GM12878 (cell line): ENCODE data around the gene GTPBP4. TPM values are rescaled to one million over a fixed set of nuclear protein-coding genes. Genes with fewer than 3 reads are reported as not detected.

ENCODE experiments used
- BHLHE40 ChIP-seq, 2 experiments: fragments of 450-650 bp in 1 of 2; IDR thresholded peaks; 2 replicates each; pipeline ENCODE4 v1.6.1; 2011 to 2017; ENCODE audit warnings: low read depth in 2 of 2, borderline replicate concordance in 1 of 2, improper control_type of control experiment in 1 of 2, low read length in 1 of 2, mild to moderate bottlenecking in 1 of 2
- CBX5 ChIP-seq: sonication (generic); IDR thresholded peaks from 2 replicates; pipeline ENCODE4 v1.6.1; 2016; ENCODE audit warnings: low read depth, moderate library complexity, mild to moderate bottlenecking, inconsistent platforms
- CHD4 ChIP-seq: fragments of 200-600 bp; sonication (generic); IDR thresholded peaks from 2 replicates; pipeline ENCODE4 v1.6.1; 2016; ENCODE audit warnings: mild to moderate bottlenecking
- CREB1 ChIP-seq: IDR thresholded peaks from 2 replicates; pipeline ENCODE4 v1.6.1; 2012; ENCODE audit warnings: low read depth, mild to moderate bottlenecking, inconsistent platforms
- EP300 ChIP-seq, 2 experiments: fragments of 150-350 bp in 1 of 2; IDR thresholded peaks; 2 replicates each; pipeline ENCODE4 v1.6.1; 2011 to 2012; ENCODE audit warnings: low read depth in 2 of 2, low read length in 2 of 2, borderline replicate concordance in 1 of 2, improper control_type of control experiment in 1 of 2, inconsistent platforms in 1 of 2; ENCODE audit not compliant: control insufficient read depth in 1 of 2
- FOXM1 ChIP-seq: IDR thresholded peaks from 2 replicates; pipeline ENCODE4 v1.6.1; 2012; ENCODE audit warnings: low read depth, mild to moderate bottlenecking, inconsistent platforms, low read length, moderate library complexity
- GATAD2B ChIP-seq: fragments of 450-650 bp; conservative IDR thresholded peaks from 2 replicates; pipeline ENCODE4 v1.6.1; 2017; ENCODE audit warnings: low read depth, mild to moderate bottlenecking, moderate library complexity
- IKZF2 ChIP-seq, 2 experiments: fragments of 450-650 bp; IDR thresholded peaks; 2 replicates each; pipeline ENCODE4 v1.6.1; 2017; ENCODE audit warnings: mild to moderate bottlenecking in 2 of 2, moderate library complexity in 2 of 2
- IRF5 ChIP-seq: fragments of 450-650 bp; IDR thresholded peaks from 2 replicates; pipeline ENCODE4 v1.6.1; 2017; ENCODE audit warnings: borderline replicate concordance
- JUND ChIP-seq: IDR thresholded peaks from 2 replicates; pipeline ENCODE4 v1.6.1; 2012; ENCODE audit warnings: low read depth, mild to moderate bottlenecking, low read length, improper control_type of control experiment, moderate library complexity
- KAT2A ChIP-seq: conservative IDR thresholded peaks from 2 replicates; pipeline ENCODE4 v1.6.1; 2011; ENCODE audit warnings: low read depth, low read length; ENCODE audit not compliant: control insufficient read depth
- MEF2B ChIP-seq: fragments of 450-650 bp; IDR thresholded peaks from 2 replicates; pipeline ENCODE4 v1.6.1; 2018; ENCODE audit warnings: mild to moderate bottlenecking, moderate library complexity; ENCODE audit not compliant: partially characterized antibody, poor library complexity, severe bottlenecking
- NFXL1 ChIP-seq: fragments of 450-650 bp; IDR thresholded peaks from 2 replicates; pipeline ENCODE4 v1.6.1; 2017; ENCODE audit warnings: antibody characterized with exemption, mild to moderate bottlenecking, borderline replicate concordance
- NR2C2 ChIP-seq: IDR thresholded peaks from 2 replicates; pipeline ENCODE4 v1.6.1; 2011; ENCODE audit warnings: borderline replicate concordance, low read depth; ENCODE audit not compliant: control insufficient read depth, insufficient read length
- POU2F2 ChIP-seq: IDR thresholded peaks from 3 replicates; pipeline ENCODE4 v1.6.1; 2011; ENCODE audit warnings: low read depth, mild to moderate bottlenecking, low read length, borderline replicate concordance
- RELA ChIP-seq: fragments of 450-650 bp; IDR thresholded peaks from 2 replicates; pipeline ENCODE4 v1.8.0; 2014; ENCODE audit warnings: borderline replicate concordance; ENCODE audit not compliant: partially characterized antibody
- RELB ChIP-seq: fragments of 450-650 bp; IDR thresholded peaks from 2 replicates; pipeline ENCODE4 v1.6.1; 2017; ENCODE audit warnings: low read depth, mild to moderate bottlenecking, moderate library complexity
- RUNX3 ChIP-seq: IDR thresholded peaks from 2 replicates; pipeline ENCODE4 v1.6.1; 2012; ENCODE audit warnings: low read length, inconsistent platforms
- SIX5 ChIP-seq: IDR thresholded peaks from 2 replicates; pipeline ENCODE4 v1.6.1; 2011; ENCODE audit warnings: mild to moderate bottlenecking, low read depth, low read length, moderate library complexity; ENCODE audit not compliant: severe bottlenecking
- SUPT20H ChIP-seq: IDR thresholded peaks from 2 replicates; pipeline ENCODE4 v1.6.1; 2011; ENCODE audit warnings: low read depth, mild to moderate bottlenecking, low read length, moderate library complexity, borderline replicate concordance; ENCODE audit not compliant: control insufficient read depth
- USF1 ChIP-seq: IDR thresholded peaks from 2 replicates; pipeline ENCODE4 v1.6.1; 2011; ENCODE audit warnings: borderline replicate concordance, low read depth, mild to moderate bottlenecking, moderate library complexity, mixed read lengths, low read length; ENCODE audit not compliant: insufficient read depth; ENCODE audit errors: extremely low read length
- ZNF217 ChIP-seq: fragments of 450-650 bp; IDR thresholded peaks from 2 replicates; pipeline ENCODE4 v1.6.1; 2017; ENCODE audit warnings: antibody characterized with exemption, mild to moderate bottlenecking
- ZNF592 ChIP-seq: fragments of 450-650 bp; IDR thresholded peaks from 2 replicates; pipeline ENCODE4 v1.6.1; 2017; ENCODE audit warnings: mild to moderate bottlenecking, moderate library complexity
- polyA plus RNA-seq, 11 experiments: library from polyadenylated mRNA; depleted of rRNA in 4 of 11; unstranded in 6 of 11; stranded (reverse) in 5 of 11; fragments of >200 nt; fragmentation: Nextera tagmentation in 4 of 11; fragmentation: Illumina TruSeq in 1 of 11; extraction: Ambion mirVana in 4 of 11; extraction: Trizol in 1 of 11; gene quantifications; 1 replicate in 1 of 11; 2 replicates in 10 of 11; pipeline versions ENCODE4 v1.2.1 to v1.2.3, GENCODE V29; 2011 to 2016; ENCODE audit warnings: inconsistent platforms in 2 of 11, missing spikeins in 2 of 11, low read depth in 1 of 11
- total RNA-seq, 4 experiments: library from RNA; depleted of rRNA in 3 of 4; stranded (reverse); fragments of >200 nt in 3 of 4; fragmentation: Illumina TruSeq in 1 of 4; extraction: Trizol in 1 of 4; gene quantifications; 2 replicates each; pipeline versions ENCODE4 v1.2.1 to v1.2.3, GENCODE V29; 2013 to 2021

Gene GTPBP4
- total and polyA plus RNA-seq, 10 of the 15 experiments (the other 5 are each of a cell fraction or from before 2014, with no cell fraction given): 58.5 to 118 (median 71.4) TPM

- TF ChIP-seq ZNF592: no peak
- TF ChIP-seq CHD4: no peak
- TF ChIP-seq NFXL1: no peak
- peak; percentile 70 for TF ChIP-seq MEF2B
- no peak for TF ChIP-seq FOXM1
- no peak for TF ChIP-seq NR2C2
- peak; percentile 49; the same call in 1 of the 3 replicates for TF ChIP-seq POU2F2
- TF ChIP-seq IKZF2 (IDR thresholded peaks at IDR 0.05): 0 out of 4 replicates have a peak, but pooled peaks have one; percentile 20 to 28
- peak in 1 of 2 experiments; percentile 22; a peak in 1 of 4 replicates for TF ChIP-seq BHLHE40 (IDR thresholded peaks at IDR 0.05; ENCODE audit: borderline replicate concordance in 1 of 2, low read depth in 2 of 2, low read length in 1 of 2)
- no peak for TF ChIP-seq USF1
- TF ChIP-seq KAT2A: no peak
- no peak for TF ChIP-seq JUND
- no peak for TF ChIP-seq CBX5
- TF ChIP-seq CREB1: no peak
- TF ChIP-seq SUPT20H: no peak
- no peak for TF ChIP-seq RELA
- peak; percentile 60 for TF ChIP-seq RUNX3
- TF ChIP-seq EP300 (IDR thresholded peaks at IDR 0.05; ENCODE audit: borderline replicate concordance in 1 of 2, control insufficient read depth in 1 of 2, low read depth in 2 of 2, low read length in 2 of 2): no peak
- no peak for TF ChIP-seq GATAD2B
- no peak for TF ChIP-seq ZNF217
- peak; percentile 46; the same call in 1 of the 2 replicates for TF ChIP-seq RELB
- no peak for TF ChIP-seq SIX5
- no peak for TF ChIP-seq IRF5
Observed at GRCh38 chr10:992467-992866, 4.2 kb downstream of the GTPBP4 start (continued).
